ENCODE measurements around the gene KCMF1.

KCMF1 gene

DNA sequence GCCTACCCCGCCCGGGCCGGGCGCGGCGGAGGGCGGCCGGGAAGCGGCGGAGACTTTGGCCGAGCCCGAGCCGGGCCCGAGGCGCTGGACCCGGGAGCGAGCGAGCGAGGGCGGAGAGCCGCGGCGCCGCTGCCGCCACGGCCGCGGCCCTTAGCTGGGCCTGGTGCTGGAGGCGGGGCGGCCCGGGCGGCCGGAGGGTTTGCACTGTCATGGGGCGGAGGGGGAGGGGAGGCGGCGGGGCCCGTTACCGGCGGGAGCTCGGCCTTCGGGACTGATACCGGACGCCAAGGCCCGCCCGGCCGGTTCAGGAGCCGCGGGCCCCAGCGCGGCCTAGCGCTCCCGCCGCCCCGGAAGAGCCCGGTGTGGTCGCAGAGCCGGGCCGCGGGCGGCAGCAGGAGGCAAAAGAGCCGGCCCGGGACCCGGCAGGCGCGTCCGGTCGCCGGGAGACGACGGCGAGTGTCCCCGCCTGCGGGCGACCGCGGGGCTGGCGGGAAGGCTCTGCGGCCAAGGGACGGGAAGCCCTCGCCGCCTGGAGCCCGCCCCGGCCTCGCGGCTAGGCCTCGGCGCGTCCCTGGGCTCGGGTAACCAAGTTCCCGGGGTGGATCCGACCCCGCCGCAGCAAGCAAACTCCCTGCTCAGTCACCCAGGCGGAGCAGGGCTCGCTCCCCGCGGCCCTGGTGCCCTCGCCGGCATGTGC is 697 bp downstream of the KCMF1 start:
- peak overlapping the region; percentile 70 for H3K4me3 ChIP-seq (ENCODE audit: low read depth, low read length)
- no peak for DNase-seq (ENCODE audit: low read depth)

- H3K4me3 ChIP-seq (ENCODE audit: low read depth, low read length) = peak overlapping the region; percentile 70
- no peak for DNase-seq (ENCODE audit: low read depth)
Measured at GRCh38 chr2:84972207-84972783, 1.3 kb downstream of the KCMF1 start.

GRCh38 chr2:84972932-84973331 is 2.0 kb downstream of the KCMF1 start:
- H3K4me3 ChIP-seq (ENCODE audit: low read depth, low read length) = peak overlapping the region; percentile 70
- no peak for DNase-seq (ENCODE audit: low read depth)

DNA sequence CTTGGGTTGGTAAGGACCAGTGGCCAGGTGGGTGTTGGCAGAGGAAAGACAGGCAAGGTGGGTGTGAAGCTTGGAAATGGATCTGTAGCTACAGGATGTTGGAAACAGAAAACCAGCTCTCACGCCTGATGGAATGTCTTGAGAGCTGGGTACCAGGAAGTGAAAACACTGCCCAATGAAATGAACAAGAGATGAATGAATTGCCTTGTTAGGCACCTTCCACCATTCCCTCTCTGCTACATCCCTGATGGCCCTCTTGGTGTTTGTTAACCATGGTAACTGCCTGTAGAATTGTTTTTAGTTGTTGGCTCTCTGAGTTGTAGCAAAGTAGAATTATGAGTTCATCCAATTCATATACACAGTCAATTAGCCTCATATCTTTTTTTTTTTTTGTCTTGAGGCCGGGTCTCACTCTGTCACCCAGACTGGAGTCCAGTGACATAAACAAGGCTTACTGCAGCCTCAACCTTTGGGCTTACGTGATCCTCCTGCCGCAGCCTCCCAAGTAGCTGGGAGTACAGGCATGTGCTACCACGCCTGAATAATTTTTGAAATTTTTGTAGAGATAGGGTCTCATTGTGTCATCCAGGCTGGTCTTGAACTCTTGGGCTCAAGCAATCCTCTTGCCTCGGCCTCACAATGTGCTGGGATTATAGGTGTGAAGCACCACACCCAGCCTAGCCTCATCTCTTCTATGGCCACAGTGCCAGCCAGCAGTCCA is 9.5 kb downstream of the KCMF1 start:
- no peak for DNase-seq (ENCODE audit: low read depth)
- H3K4me3 ChIP-seq (ENCODE audit: low read depth, low read length) = no peak overlapping the region

DNA sequence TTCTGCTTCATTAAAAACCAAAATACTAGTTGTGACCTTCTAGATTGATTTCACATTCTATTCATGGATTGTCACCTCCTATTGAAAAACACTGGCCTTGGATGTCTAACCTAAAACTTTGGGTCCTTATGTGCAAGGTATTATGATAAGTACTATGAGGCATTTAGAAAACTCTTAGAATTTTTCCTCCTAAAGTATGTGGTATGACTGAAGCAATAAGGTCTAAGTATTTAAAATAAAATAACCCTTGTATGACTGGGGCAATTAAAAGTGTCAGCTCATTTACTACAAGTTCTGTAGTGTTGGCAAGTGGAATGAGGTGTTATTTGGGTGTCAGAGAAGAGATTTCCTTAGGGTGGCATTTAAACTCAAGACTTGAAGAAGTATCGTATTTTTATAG is 15.1 kb downstream of the KCMF1 start:
- DNase-seq (ENCODE audit: low read depth) = no peak
- H3K4me3 ChIP-seq (ENCODE audit: low read depth, low read length) = no peak overlapping the region

DNA sequence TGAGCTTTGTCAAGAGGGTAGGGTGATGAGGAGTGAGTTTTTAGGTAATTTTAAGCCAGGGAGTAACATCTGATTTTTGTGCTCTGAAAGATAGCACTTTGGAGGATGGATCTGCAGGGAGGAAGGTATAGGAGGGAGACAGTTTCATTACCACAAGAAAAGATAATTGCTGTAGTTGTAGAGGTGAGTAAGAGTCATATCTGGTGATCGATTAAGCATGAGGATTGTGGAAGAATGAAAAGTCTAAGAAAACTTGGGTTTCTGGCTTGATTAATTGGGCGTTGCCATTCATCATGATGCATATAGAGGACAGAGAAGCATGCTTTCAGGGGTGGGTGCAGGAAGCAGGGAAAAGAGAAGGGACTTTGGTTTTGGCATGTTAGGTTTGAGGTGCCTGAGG is 18.5 kb downstream of the KCMF1 start:
- no peak overlapping the region for H3K4me3 ChIP-seq (ENCODE audit: low read depth, low read length)
- DNase-seq (ENCODE audit: low read depth) = no peak

GRCh38 chr2:84989927-84990326 is 19.0 kb downstream of the KCMF1 start:
- no peak for DNase-seq (ENCODE audit: low read depth)
- H3K4me3 ChIP-seq (ENCODE audit: low read depth, low read length) = no peak overlapping the region

- DNase-seq (ENCODE audit: low read depth) = peak; percentile 39
- H3K4me3 ChIP-seq (ENCODE audit: low read depth, low read length) = no peak overlapping the region
Measured at GRCh38 chr2:84991404-84992160, 20.6 kb downstream of the KCMF1 start.

GRCh38 chr2:84995826-84996225 is 24.9 kb downstream of the KCMF1 start:
- DNase-seq (ENCODE audit: low read depth) = no peak
- no peak overlapping the region for H3K4me3 ChIP-seq (ENCODE audit: low read depth, low read length)

GRCh38 chr2:84996909-84997308 is 25.9 kb downstream of the KCMF1 start:
- H3K4me3 ChIP-seq (ENCODE audit: low read depth, low read length) = no peak overlapping the region
- DNase-seq (ENCODE audit: low read depth) = no peak

DNA sequence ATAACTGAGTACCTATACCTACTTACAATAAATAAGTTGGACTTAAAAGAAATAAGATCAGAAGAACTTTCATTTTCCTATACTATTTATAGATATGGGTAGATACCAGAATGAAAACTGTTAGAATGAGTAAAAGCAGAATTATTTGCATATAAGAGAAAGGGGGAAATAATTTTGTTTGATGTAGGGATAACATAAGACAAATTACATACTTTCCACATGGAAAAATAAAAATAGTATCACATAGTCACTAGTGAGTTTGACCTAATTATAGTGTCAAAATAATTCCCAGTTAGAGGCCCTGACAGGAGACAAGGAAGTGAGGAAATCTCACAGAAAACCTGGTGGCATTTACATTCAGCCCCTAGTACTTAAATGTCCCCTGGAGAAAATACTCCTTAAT is 28.6 kb downstream of the KCMF1 start:
- DNase-seq (ENCODE audit: low read depth) = no peak
- H3K4me3 ChIP-seq (ENCODE audit: low read depth, low read length) = no peak overlapping the region

GRCh38 chr2:85001595-85001994 is 30.6 kb downstream of the KCMF1 start:
- H3K4me3 ChIP-seq (ENCODE audit: low read depth, low read length) = no peak overlapping the region
- DNase-seq (ENCODE audit: low read depth) = no peak

DNA sequence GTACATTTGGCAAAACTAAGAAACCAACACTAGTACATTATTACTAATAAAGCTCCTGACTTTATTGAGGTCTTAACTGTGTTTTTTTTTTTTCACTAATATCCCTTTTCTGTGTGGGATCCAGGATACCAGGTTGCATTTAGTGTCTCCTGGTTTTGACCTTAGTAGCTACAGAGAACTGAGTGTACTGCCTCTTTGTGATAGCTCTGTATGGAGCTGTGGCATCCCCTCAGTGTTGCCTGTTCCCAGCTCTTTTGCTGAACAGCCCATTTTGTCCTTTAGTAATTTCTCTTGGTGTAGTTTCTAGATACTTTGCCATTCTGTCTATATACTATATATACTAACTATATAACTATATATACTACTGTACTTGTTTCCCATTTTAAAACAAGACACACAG is 31.6 kb downstream of the KCMF1 start:
- no peak overlapping the region for H3K4me3 ChIP-seq (ENCODE audit: low read depth, low read length)
- no peak for DNase-seq (ENCODE audit: low read depth)

- DNase-seq (ENCODE audit: low read depth) = no peak
- no peak overlapping the region for H3K4me3 ChIP-seq (ENCODE audit: low read depth, low read length)
Measured at GRCh38 chr2:85008252-85008651, 37.3 kb downstream of the KCMF1 start.

DNA sequence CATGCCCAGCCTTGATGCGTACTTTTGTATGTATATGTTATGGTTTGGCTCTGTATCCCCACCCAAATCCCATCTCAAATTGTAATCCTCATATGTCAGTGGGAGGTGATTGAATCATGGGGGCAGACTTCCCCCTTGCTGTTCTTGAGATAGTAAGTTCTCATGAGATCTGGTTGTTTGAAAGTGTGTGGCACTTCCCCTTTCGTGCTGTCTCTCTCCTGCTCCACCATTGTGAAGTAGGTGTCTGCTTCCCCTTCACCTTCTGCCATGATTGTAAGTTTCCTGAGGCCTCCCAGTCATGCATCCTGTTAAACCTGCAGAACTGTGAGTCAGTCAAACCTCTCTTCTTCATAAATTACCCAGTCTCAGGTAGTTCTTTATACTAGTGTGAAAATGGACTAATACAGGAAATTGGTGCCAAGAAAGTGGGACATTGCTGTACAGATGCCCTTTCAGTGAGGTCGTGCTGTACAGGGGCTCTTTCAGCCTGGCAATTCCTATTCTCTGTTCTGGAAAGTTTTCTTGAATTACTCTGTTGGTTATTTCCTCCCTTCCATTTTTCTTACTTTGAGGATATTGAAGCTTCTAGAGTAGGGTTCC is 38.2 kb downstream of the KCMF1 start:
- no peak for DNase-seq (ENCODE audit: low read depth)
- H3K4me3 ChIP-seq (ENCODE audit: low read depth, low read length) = no peak overlapping the region

DNA sequence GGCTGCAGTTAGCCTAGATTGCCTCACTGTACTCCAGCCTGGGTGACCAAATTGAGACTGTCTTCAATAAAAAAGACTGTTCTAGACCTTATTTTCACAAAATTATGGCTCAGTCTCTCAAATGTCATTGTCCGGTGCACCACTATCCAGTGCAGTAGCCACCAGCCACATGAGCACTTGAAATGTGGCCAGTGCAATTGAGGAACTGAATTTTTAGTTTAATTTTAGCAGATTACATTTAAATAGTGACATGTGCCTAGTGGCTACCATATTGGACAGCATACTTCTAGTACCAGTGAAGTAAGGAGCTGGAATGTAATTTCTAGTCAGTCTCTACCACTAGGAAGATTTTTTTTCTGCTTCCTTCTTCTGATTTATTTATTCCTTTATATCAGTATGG is 39.4 kb downstream of the KCMF1 start:
- no peak overlapping the region for H3K4me3 ChIP-seq (ENCODE audit: low read depth, low read length)

GRCh38 chr2:85011098-85011497 is 40.1 kb downstream of the KCMF1 start:
- no peak overlapping the region for H3K4me3 ChIP-seq (ENCODE audit: low read depth, low read length)
- no peak for DNase-seq (ENCODE audit: low read depth)

More for the DNA sequence above, 39.4 kb downstream of the KCMF1 start:
- DNase-seq (ENCODE audit: low read depth) = no peak

DNA sequence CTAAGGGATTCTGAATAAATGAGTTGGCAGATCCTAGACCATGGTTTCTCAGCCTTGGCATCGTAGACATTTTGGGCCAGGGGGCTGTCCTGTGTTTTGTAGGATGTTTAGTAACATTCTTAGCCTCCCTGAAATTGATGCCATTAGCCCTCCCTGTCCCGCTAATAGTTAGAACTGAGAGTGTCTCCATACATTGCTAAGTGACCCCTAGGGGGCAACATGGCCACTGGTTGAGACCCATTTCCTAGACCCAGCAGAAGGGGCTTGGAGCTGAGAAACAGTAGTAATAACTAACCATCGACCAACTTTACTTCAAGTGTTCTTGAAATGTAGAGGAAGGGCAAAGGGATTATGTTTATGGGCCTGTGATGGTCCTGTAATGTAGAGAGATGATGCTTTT is 40.8 kb downstream of the KCMF1 start:
- no peak overlapping the region for H3K4me3 ChIP-seq (ENCODE audit: low read depth, low read length)
- DNase-seq (ENCODE audit: low read depth) = no peak

DNA sequence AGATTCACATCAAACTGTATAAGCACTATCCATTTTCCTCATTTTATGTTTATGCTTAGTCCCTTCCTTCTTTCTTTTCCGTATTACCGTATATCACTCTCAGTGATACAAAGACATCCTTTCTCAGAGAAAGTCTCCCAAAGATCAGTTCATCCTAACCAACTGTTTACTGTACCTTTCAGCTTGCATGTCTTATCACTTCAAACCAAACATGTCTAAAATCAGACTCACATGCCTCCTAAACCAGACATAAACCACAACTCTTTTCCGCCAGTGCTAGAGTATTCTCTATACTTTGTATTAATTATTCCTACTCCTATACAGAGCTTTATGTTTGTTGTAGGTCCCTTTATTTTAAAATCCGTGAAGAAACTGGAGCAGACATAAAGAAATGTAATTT is 41.5 kb downstream of the KCMF1 start:
- DNase-seq (ENCODE audit: low read depth) = no peak
- H3K4me3 ChIP-seq (ENCODE audit: low read depth, low read length) = no peak overlapping the region

GRCh38 chr2:85012855-85013254 is 41.9 kb downstream of the KCMF1 start:
- no peak overlapping the region for H3K4me3 ChIP-seq (ENCODE audit: low read depth, low read length)
- DNase-seq (ENCODE audit: low read depth) = no peak
